OCI-LY3 (cell line): Measurements from ENCODE around the gene OTUD5.
A peak's percentile ranks its signal among the peaks of the same experiment; 100 is the strongest.

ENCODE experiments used
- H2AFZ ChIP-seq: fragments of 200-600, 300-600 bp; shearing (Covaris generic); 2 replicates; pipeline ENCODE4 v1.6.0; 2014; ENCODE audit warnings: antibody characterized with exemption, low read depth, low read length
- H3K27ac ChIP-seq: fragments of 200-600, 300-600 bp; sonication (generic); 2 replicates; pipeline ENCODE4 v1.5.1; 2014; ENCODE audit warnings: mild to moderate bottlenecking, low read length, moderate library complexity, mixed read lengths
- H3K27me3 ChIP-seq: fragments of 200-600, 300-600 bp; sonication (generic); 2 replicates; pipeline ENCODE4 v1.6.1; 2014; ENCODE audit warnings: low read depth, low read length, mixed read lengths
- H3K36me3 ChIP-seq: fragments of 200-600, 300-600 bp; sonication (generic); replicated peaks from 2 replicates; pipeline ENCODE3; 2014; ENCODE audit warnings: low read depth, low read length, mixed read lengths
- H3K4me1 ChIP-seq: fragments of 300-600, 200-600 bp; sonication (generic); 2 replicates; pipeline ENCODE4 v1.6.1; 2014; ENCODE audit warnings: low read length, mixed read lengths
- H3K4me2 ChIP-seq: fragments of 200-600, 300-600 bp; sonication (generic); 2 replicates; pipeline ENCODE4 v1.6.1; 2014; ENCODE audit warnings: low read length, mixed read lengths
- H3K4me3 ChIP-seq: fragments of 300-600, 200-600 bp; sonication (generic); 2 replicates; pipeline ENCODE4 v1.5.1; 2014; ENCODE audit warnings: antibody characterized with exemption, mild to moderate bottlenecking, low read length, moderate library complexity
- H3K79me2 ChIP-seq: fragments of 300-600, 200-600 bp; shearing (Covaris generic); 2 replicates; pipeline ENCODE4 v1.6.1; 2014; ENCODE audit warnings: mild to moderate bottlenecking, low read length, mixed read lengths
- H3K9ac ChIP-seq: fragments of 300-600, 200-600 bp; shearing (Covaris generic); 2 replicates; pipeline ENCODE4 v1.6.0; 2014; ENCODE audit warnings: mild to moderate bottlenecking, low read length, moderate library complexity
- H3K9me3 ChIP-seq: fragments of 200-600, 300-600 bp; shearing (Covaris generic); 2 replicates; pipeline ENCODE4 v1.6.1; 2014; ENCODE audit warnings: low read length, mixed read lengths; ENCODE audit not compliant: insufficient read depth
- H4K20me1 ChIP-seq: fragments of 200-600, 300-600 bp; sonication (generic); 2 replicates; pipeline ENCODE4 v1.6.1; 2016; ENCODE audit warnings: low read length, mixed read lengths; ENCODE audit not compliant: insufficient read depth
- EZH2phosphoT487 ChIP-seq: fragments of 200-600 bp; shearing (Covaris generic); IDR thresholded peaks from 2 replicates; pipeline ENCODE4 v1.6.1; 2018; ENCODE audit warnings: antibody characterized with exemption, mixed run types, low read depth
- TF ChIP-seq, protein P1 (sequence below): fragments of 200-600, 300-600 bp; sonication (generic); IDR thresholded peaks from 2 replicates; pipeline ENCODE4 v1.5.1; 2014; ENCODE audit warnings: antibody characterized with exemption, low read length, low read depth

Gene OTUD5

DNA sequence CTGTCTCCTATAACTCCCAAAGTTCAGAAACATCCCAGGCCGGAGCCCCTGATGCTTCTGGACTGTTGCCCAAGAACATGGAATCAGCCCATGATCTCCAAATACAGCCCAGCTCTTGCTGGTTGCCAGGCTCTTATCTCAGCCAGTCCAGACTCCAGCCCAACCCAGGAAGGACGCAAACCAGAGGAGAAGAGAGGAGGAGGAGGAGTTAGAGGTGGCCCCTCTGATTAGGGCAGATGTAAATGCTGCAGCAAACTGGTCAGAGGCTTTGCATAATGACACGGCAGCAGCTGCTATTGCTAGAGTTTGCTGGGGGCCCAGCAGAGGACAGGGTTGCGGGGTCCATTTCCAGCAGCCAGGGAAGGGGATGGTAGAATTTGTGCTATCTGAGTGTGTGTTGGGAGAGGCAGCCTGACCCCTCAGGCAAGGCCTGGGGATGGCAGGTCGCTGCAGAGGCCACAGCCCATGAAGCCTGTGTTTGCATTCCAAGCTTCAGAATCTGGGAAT lies 4.2 kb upstream of the OTUD5 start:
- TF ChIP-seq EZH2phosphoT487, result no peak
- TF ChIP-seq, protein P1, sequence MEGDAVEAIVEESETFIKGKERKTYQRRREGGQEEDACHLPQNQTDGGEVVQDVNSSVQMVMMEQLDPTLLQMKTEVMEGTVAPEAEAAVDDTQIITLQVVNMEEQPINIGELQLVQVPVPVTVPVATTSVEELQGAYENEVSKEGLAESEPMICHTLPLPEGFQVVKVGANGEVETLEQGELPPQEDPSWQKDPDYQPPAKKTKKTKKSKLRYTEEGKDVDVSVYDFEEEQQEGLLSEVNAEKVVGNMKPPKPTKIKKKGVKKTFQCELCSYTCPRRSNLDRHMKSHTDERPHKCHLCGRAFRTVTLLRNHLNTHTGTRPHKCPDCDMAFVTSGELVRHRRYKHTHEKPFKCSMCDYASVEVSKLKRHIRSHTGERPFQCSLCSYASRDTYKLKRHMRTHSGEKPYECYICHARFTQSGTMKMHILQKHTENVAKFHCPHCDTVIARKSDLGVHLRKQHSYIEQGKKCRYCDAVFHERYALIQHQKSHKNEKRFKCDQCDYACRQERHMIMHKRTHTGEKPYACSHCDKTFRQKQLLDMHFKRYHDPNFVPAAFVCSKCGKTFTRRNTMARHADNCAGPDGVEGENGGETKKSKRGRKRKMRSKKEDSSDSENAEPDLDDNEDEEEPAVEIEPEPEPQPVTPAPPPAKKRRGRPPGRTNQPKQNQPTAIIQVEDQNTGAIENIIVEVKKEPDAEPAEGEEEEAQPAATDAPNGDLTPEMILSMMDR, result no peak
- no peaks in the 10 kb centered on the region for H3K27me3 ChIP-seq
- no peak overlapping the region for H3K9ac ChIP-seq
- H2AFZ ChIP-seq, result no peak overlapping the region
- H3K4me3 ChIP-seq, result no peak overlapping the region
- no peaks in the 10 kb centered on the region for H3K36me3 ChIP-seq
- no peak overlapping the region for H3K4me2 ChIP-seq
- peaks cover 26% of the 10 kb centered on the region for H3K4me1 ChIP-seq
- H3K9me3 ChIP-seq, result no peaks in the 10 kb centered on the region
- peaks cover 12% of the 10 kb centered on the region for H3K79me2 ChIP-seq
- no peak overlapping the region for H3K27ac ChIP-seq
- no peaks in the 10 kb centered on the region for H4K20me1 ChIP-seq

DNA sequence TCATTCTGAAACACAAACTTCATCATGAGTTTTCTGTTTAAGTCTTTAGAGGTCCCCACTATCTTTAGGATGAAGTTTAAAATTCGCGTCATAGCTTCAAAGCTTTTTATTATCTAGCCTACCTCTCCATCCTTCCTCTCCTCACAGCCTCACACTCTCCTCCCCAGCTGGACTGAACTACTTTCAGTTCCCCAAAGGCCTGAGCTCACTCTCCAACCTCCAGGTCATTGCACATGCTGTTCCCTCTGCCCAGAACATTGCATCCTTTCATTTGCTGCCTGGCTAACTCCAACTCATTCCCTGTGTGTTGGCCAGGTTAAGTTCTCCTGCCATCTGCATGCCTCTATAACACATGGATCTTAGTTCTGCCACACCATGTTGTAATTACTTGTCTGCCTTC lies 2.9 kb upstream of the OTUD5 start:
- Histone ChIP-seq H3K79me2 (peaks cover 26% of the 10 kb centered on the region), H3K4me3 (no peak overlapping the region), H3K27ac (no peak overlapping the region), H3K27me3 (no peaks in the 10 kb centered on the region), H3K4me1 (peaks cover 35% of the 10 kb centered on the region), H3K9me3 (no peaks in the 10 kb centered on the region), H4K20me1 (peaks cover 7% of the 10 kb centered on the region; the same call in 1 of the 2 replicates), H3K36me3 (peaks cover 7% of the 10 kb centered on the region), H3K4me2 (no peak overlapping the region), H3K9ac (no peak overlapping the region), H2AFZ (no peak overlapping the region)
- TF ChIP-seq, protein P1, result no peak
- no peak for TF ChIP-seq EZH2phosphoT487

DNA sequence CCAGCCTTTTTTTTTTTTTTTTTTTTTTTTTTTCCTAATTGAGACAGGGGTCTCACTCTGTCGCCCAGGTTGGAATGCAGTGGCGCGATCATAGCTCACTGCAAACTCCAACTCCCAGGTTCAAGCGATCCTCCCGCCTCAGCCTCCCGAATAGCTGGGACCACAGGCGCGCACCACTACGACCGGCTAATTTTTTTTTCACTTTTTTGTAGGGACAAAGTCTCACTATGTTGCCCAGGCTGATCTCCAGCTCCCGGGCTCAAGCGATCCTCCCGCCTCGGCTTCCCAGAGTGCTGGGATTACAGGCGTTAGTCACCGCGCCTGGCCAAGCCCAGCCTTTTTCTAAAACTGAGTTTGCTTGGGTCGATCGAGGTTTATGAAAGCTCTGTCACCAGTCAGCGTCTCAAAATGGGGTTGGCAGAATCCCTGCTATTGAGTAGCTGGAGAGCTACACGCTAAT lies 1.3 kb upstream of the OTUD5 start:
- H3K4me2 ChIP-seq, result peak overlapping the region; percentile 90
- peaks cover 42% of the 10 kb centered on the region for H3K79me2 ChIP-seq
- peak overlapping the region; percentile 96 for H3K4me3 ChIP-seq
- peak overlapping the region; percentile 61 for H3K27ac ChIP-seq
- peaks cover 11% of the 10 kb centered on the region; the same call in 1 of the 2 replicates for H4K20me1 ChIP-seq
- H3K9me3 ChIP-seq, result no peaks in the 10 kb centered on the region
- no peaks in the 10 kb centered on the region for H3K27me3 ChIP-seq
- TF ChIP-seq EZH2phosphoT487, result no peak
- TF ChIP-seq, protein P1, result no peak
- peaks cover 34% of the 10 kb centered on the region for H3K4me1 ChIP-seq
- H2AFZ ChIP-seq, result no peak overlapping the region
- peak overlapping the region; percentile 67 for H3K9ac ChIP-seq
- H3K36me3 ChIP-seq, result peaks cover 10% of the 10 kb centered on the region

DNA sequence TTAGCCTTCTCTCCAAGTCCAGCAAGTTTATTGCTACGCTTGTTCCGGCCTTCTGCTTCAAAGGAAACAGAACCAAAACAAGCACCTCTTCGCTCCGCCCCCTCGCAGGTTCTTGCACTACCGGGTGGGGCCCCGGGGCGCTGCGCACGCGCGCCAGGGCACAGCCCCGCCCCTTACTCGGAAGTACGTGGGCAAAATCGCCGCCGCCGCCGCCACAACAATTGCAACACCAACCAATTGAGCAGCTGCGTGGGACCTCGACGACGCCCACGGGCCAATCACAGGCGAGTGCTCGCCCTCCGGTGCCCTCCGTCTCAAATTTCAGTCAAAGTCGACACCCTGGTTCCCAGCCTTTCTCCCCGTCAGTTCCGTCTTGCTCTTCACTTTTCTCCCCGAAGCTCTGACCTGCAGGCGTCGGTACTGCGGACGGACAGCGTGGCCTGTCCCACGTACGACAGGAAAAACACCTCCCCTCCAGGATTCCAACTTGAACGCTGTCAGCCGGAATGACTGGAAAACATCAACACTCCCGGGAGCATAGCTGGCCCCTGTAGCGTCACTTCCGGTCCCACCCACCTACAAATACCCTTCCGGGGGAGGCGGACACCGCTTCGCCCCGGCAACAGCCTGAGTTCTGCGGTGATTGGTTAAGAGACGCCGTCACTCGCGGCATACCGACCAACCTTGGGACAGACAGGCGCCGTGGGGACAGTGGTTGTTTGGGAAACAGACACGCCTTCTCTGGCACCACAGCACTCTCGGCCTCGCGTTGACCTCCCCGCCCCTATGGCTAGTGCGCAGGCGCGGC lies 624 bp upstream of the OTUD5 start:
- Histone ChIP-seq H3K9ac (peak overlapping the region; percentile 85), H3K9me3 (no peaks in the 10 kb centered on the region), H2AFZ (no peak overlapping the region; the same call in 1 of the 2 replicates), H3K4me1 (peaks cover 29% of the 10 kb centered on the region), H3K36me3 (peaks cover 10% of the 10 kb centered on the region), H3K79me2 (peaks cover 48% of the 10 kb centered on the region), H3K4me3 (peak overlapping the region; percentile 96), H4K20me1 (peaks cover 11% of the 10 kb centered on the region; the same call in 1 of the 2 replicates), H3K27me3 (no peaks in the 10 kb centered on the region), H3K4me2 (peak overlapping the region; percentile 64), H3K27ac (peak overlapping the region; percentile 95)
- TF ChIP-seq, protein P1, result no peak
- no peak for TF ChIP-seq EZH2phosphoT487
